Endothelial cell of umbilical vein (primary cell): ENCODE results near the gene SLC44A5. TPM values are rescaled to one million over a fixed set of nuclear protein-coding genes. Genes with fewer than 3 reads are reported as not detected.
A peak's percentile ranks its signal among the peaks of the same experiment; 100 is the strongest.

Experiments used
- BruUV-seq: library from RNA; stranded (reverse); fragments of 400-500 nt; replicated peaks from 2 replicates; lab custom pipeline; 2021; lab: Mats Ljungman, UMichigan
- CTCF ChIA-PET: fragments of 300-600, 350-600 bp; sonication (Branson Sonifier 250); formaldehyde crosslinking; loops from one replicate; lab custom pipeline; 2021; ENCODE audit warnings: antibody characterized with exemption, inconsistent platforms; lab: Charles Lee
- POLR2A ChIA-PET: fragments of 300-600, 350-600 bp; sonication (Branson Sonifier 250); formaldehyde crosslinking; loops from one replicate; lab custom pipeline; 2021; ENCODE audit warnings: antibody characterized with exemption, inconsistent platforms; lab: Charles Lee
- DNase-seq: peaks from one replicate; pipeline ENCODE4 v3.0.0-alpha.2; 2011; ENCODE audit warnings: low read depth, low spot score
- FAIRE-seq: peaks from 2 replicates; lab custom pipeline; 2011; peaks lifted over from hg19 to GRCh38; lab: Jason Lieb, UNC
- H2AFZ ChIP-seq: 2 replicates; pipeline ENCODE4 v1.6.0; 2012; ENCODE audit warnings: low read depth, low read length, control low read depth, inconsistent platforms
- H3K27ac ChIP-seq: 2 replicates; pipeline ENCODE4 v1.5.1; 2011; ENCODE audit warnings: low read depth, mild to moderate bottlenecking, control low read depth, low read length, moderate library complexity; ENCODE audit not compliant: insufficient read depth
- H3K27me3 ChIP-seq, 2 experiments: 2 replicates each; pipeline versions ENCODE4 v1.6.0 to v1.6.1; 2011; ENCODE audit warnings: low read length in 2 of 2, mixed read lengths in 1 of 2; ENCODE audit not compliant: control insufficient read depth in 2 of 2, insufficient read depth in 2 of 2
- H3K36me3 ChIP-seq, 2 experiments: 2 replicates in 1 of 2; 3 replicates in 1 of 2; pipeline ENCODE4 v1.5.1; 2011; ENCODE audit warnings: low read length in 2 of 2, mild to moderate bottlenecking in 1 of 2, moderate library complexity in 1 of 2; ENCODE audit not compliant: control insufficient read depth in 2 of 2, insufficient read depth in 2 of 2; ENCODE audit errors: extremely low read depth in 1 of 2
- H3K4me1 ChIP-seq: 3 replicates; pipeline ENCODE4 v1.5.1; 2011; ENCODE audit warnings: mild to moderate bottlenecking, low read length; ENCODE audit not compliant: control insufficient read depth, insufficient read depth; ENCODE audit errors: extremely low read depth
- H3K4me2 ChIP-seq: 2 replicates; pipeline ENCODE4 v1.6.1; 2011; ENCODE audit warnings: low read length, control low read depth, mixed read lengths; ENCODE audit not compliant: insufficient read depth
- H3K4me3 ChIP-seq, 3 experiments: fragments of 200-600 bp in 1 of 3; sonication (generic), shearing (Covaris generic) in 1 of 3; replicated peaks in 1 of 3; 2 replicates each; pipeline ENCODE4 v1.5.1; 2011 to 2016; ENCODE audit warnings: control low read depth in 3 of 3, low read length in 3 of 3, mild to moderate bottlenecking in 2 of 3, inconsistent platforms in 1 of 3, low read depth in 1 of 3, moderate library complexity in 1 of 3; ENCODE audit not compliant: insufficient read depth in 1 of 3
- H3K79me2 ChIP-seq: 2 replicates; pipeline ENCODE4 v1.6.0; 2012; ENCODE audit warnings: low read length, inconsistent platforms; ENCODE audit not compliant: control insufficient read depth, insufficient read depth
- H3K9ac ChIP-seq: replicated peaks from 2 replicates; pipeline ENCODE3; 2011; ENCODE audit warnings: low read length, control low read depth; ENCODE audit not compliant: insufficient read depth; ENCODE audit errors: extremely low read depth
- H3K9me1 ChIP-seq: replicated peaks from 3 replicates; pipeline ENCODE4 v1.6.0; 2011; ENCODE audit warnings: mild to moderate bottlenecking, low read length; ENCODE audit not compliant: control insufficient read depth, insufficient read depth; ENCODE audit errors: extremely low read depth
- H3K9me3 ChIP-seq: replicated peaks from 2 replicates; pipeline ENCODE4 v1.5.1; 2012; ENCODE audit warnings: low read length, inconsistent platforms; ENCODE audit not compliant: control insufficient read depth, insufficient read depth
- H4K20me1 ChIP-seq: replicated peaks from 2 replicates; pipeline ENCODE3; 2011; ENCODE audit warnings: mild to moderate bottlenecking, low read length; ENCODE audit not compliant: control insufficient read depth, insufficient read depth; ENCODE audit errors: extremely low read depth
- CTCF ChIP-seq, 2 donors: IDR thresholded peaks; 1 replicate in 1 of 2; 2 replicates in 1 of 2; pipeline ENCODE4 v1.5.1; 2011; ENCODE audit warnings: low read length in 2 of 2, mild to moderate bottlenecking in 2 of 2, moderate library complexity in 2 of 2, control low read depth in 1 of 2, inconsistent platforms in 1 of 2, low read depth in 1 of 2; ENCODE audit not compliant: insufficient read depth in 1 of 2; ENCODE audit errors: extremely low read depth in 1 of 2
- EZH2 ChIP-seq: IDR thresholded peaks from 2 replicates; pipeline ENCODE4 v1.6.1; 2012; ENCODE audit warnings: borderline replicate concordance, low read depth, mild to moderate bottlenecking, moderate library complexity, low read length, inconsistent platforms; ENCODE audit not compliant: severe bottlenecking
- FOS ChIP-seq: IDR thresholded peaks from 2 replicates; pipeline ENCODE4 v1.6.1; 2011; ENCODE audit warnings: mild to moderate bottlenecking, low read length, moderate library complexity, borderline replicate concordance; ENCODE audit not compliant: insufficient read depth
- GATA2 ChIP-seq: IDR thresholded peaks from 2 replicates; pipeline ENCODE4 v1.7.0; 2011; ENCODE audit warnings: low read depth, mild to moderate bottlenecking, moderate library complexity, mixed read lengths, low read length; ENCODE audit not compliant: insufficient read length, insufficient read depth
- JUN ChIP-seq: IDR thresholded peaks from 2 replicates; pipeline ENCODE4 v1.6.1; 2011; ENCODE audit warnings: borderline replicate concordance, low read depth; ENCODE audit not compliant: insufficient read length, insufficient read depth
- MAX ChIP-seq: IDR thresholded peaks from 2 replicates; pipeline ENCODE4 v1.6.1; 2011; ENCODE audit not compliant: insufficient read depth, insufficient read length
- MYC ChIP-seq: IDR thresholded peaks from one replicate; pipeline ENCODE4 v1.6.1; 2011; ENCODE audit warnings: mild to moderate bottlenecking, low read depth, low read length
- POLR2A ChIP-seq: IDR thresholded peaks from 2 replicates; pipeline ENCODE4 v1.6.1; 2012; ENCODE audit warnings: low read depth, mild to moderate bottlenecking, control low read depth, low read length
- POLR2AphosphoS5 ChIP-seq: IDR thresholded peaks from 2 replicates; pipeline ENCODE4 v1.6.1; 2012; ENCODE audit warnings: low read depth, mild to moderate bottlenecking, control low read depth, low read length, moderate library complexity; ENCODE audit not compliant: insufficient read depth
- dilution Hi-C: fragments of 300-500 bp; cut with MboI; formaldehyde crosslinking; loops from one replicate; pipeline ENCODE4 v1.15.0; 2019; ENCODE audit warnings: low sequenced_read_pairs; ENCODE audit not compliant: extremely low pct_ligation_motif_present
- intact Hi-C: fragments of 100-400 bp; cut with micrococcal nuclease; formaldehyde crosslinking; loops from one replicate; pipeline ENCODE4 v1.10.0; 2022
- polyA plus RNA-seq, 4 experiments: library from polyadenylated mRNA; depleted of rRNA in 3 of 4; stranded (reverse) in 3 of 4; unstranded in 1 of 4; fragments of >200 nt; gene quantifications; 2 replicates each; pipeline versions ENCODE4 v1.2.1 to v1.2.3, GENCODE V29; 2011 to 2012; ENCODE audit warnings: missing spikeins in 1 of 4
- total RNA-seq: library from RNA; stranded (reverse); gene quantifications from 2 replicates; pipeline ENCODE4 v1.2.3, GENCODE V29; 2021

Gene SLC44A5
- total and polyA plus RNA-seq, 2 donors (not counting 3 experiments of a cell fraction or from before 2014, with no cell fraction given) = 1.6 to 3.2 TPM

- BruUV-seq = no TSS peak
- peak; percentile 37 for DNase-seq
- CTCF ChIA-PET = interaction anchor here (1.2 to 2.6 kb wide), 3 partner anchors 38 to 255 kb away, joined by 4 to 10 read pairs (median 6); no protein-coding TSS in a partner anchor
These were observed 89.9 kb downstream of the SLC44A5 start for GRCh38 chr1:75520862-75521475.

GRCh38 chr1:75519651-75520427 is 91.1 kb downstream of the SLC44A5 start:
- Histone ChIP-seq H2AFZ (no peak overlapping the region), H3K9ac (no peak overlapping the region), H3K9me3 (no peaks in the 10 kb centered on the region), H4K20me1 (no peaks in the 10 kb centered on the region), H3K36me3 (no peaks in the 10 kb centered on the region), H3K27ac (no peak overlapping the region), H3K27me3 (no peaks in the 10 kb centered on the region), H3K4me1 (peaks cover 29% of the 10 kb centered on the region), H3K4me2 (no peak overlapping the region), H3K9me1 (no peaks in the 10 kb centered on the region), H3K4me3 (no peak overlapping the region), H3K79me2 (no peaks in the 10 kb centered on the region)
- BruUV-seq = no TSS peak
- intact Hi-C loops = loop anchor here (2.0 to 5.0 kb wide), 3 partner anchors 57 to 253 kb away; no protein-coding TSS in a partner anchor
- ChIA-PET POLR2A (no interaction called here), CTCF (interaction anchor here (0.9 kb wide), 1 partner anchor 95 kb away, joined by 3 read pairs; no protein-coding TSS in a partner anchor)
- dilution Hi-C loops = no loop called here
- TF ChIP-seq EZH2 = no peak
- no peak for TF ChIP-seq FOS
- no peak for TF ChIP-seq POLR2A
- no peak for TF ChIP-seq CTCF (IDR thresholded peaks at IDR 0.05; ENCODE audit: extremely low read depth in 1 of 2, insufficient read depth in 1 of 2, low read depth in 1 of 2, low read length in 2 of 2)
- TF ChIP-seq POLR2AphosphoS5 = no peak
- TF ChIP-seq GATA2 = no peak
- TF ChIP-seq JUN = no peak
- no peak for TF ChIP-seq MAX
- TF ChIP-seq MYC = no peak
- FAIRE-seq (no peak), DNase-seq (no peak)

More at GRCh38 chr1:75520862-75521475, 89.9 kb downstream of the SLC44A5 start:
- POLR2A ChIA-PET = no interaction called here
- H2AFZ ChIP-seq = no peak overlapping the region
- no peak overlapping the region for H3K9ac ChIP-seq
- H3K9me1 ChIP-seq = no peaks in the 10 kb centered on the region
- no peak for FAIRE-seq
- H3K79me2 ChIP-seq = no peaks in the 10 kb centered on the region
- H3K4me1 ChIP-seq = peaks cover 29% of the 10 kb centered on the region
- peak overlapping the region; percentile 78 for H3K4me2 ChIP-seq
- H3K36me3 ChIP-seq = no peaks in the 10 kb centered on the region
- peak overlapping the region; percentile 77 for H3K27ac ChIP-seq
- no peak overlapping the region for H3K4me3 ChIP-seq
- intact Hi-C loops = loop anchor here (2.0 to 5.0 kb wide), 3 partner anchors 56 to 254 kb away; no protein-coding TSS in a partner anchor
- no peaks in the 10 kb centered on the region for H3K9me3 ChIP-seq
- H4K20me1 ChIP-seq = no peaks in the 10 kb centered on the region
- dilution Hi-C loops = no loop called here
- H3K27me3 ChIP-seq = no peaks in the 10 kb centered on the region
- TF ChIP-seq JUN (no peak), FOS (peak; percentile 13)
